ENCODE results near the gene ATP10A.

Gene ATP10A

DNA sequence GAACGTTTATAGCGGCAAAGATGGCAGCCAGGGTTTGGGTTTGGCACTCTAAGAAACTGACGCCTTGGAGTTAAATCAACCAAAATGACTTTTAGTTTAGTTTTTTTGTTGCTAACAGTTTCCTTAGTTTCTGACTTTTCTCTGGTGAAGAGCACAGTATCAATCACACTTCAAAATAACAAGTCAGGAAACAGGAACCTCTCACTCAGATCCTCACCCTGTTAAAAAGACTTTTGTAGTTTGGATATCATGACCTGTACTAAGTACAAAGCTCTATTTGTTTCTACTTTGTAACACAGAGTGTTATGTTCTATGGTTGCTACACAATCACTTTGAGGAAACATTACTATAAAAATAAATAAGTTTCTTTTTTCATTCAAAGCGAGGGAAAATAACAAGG is 51.1 kb downstream of the ATP10A start:
- TF ChIP-seq, protein P1, sequence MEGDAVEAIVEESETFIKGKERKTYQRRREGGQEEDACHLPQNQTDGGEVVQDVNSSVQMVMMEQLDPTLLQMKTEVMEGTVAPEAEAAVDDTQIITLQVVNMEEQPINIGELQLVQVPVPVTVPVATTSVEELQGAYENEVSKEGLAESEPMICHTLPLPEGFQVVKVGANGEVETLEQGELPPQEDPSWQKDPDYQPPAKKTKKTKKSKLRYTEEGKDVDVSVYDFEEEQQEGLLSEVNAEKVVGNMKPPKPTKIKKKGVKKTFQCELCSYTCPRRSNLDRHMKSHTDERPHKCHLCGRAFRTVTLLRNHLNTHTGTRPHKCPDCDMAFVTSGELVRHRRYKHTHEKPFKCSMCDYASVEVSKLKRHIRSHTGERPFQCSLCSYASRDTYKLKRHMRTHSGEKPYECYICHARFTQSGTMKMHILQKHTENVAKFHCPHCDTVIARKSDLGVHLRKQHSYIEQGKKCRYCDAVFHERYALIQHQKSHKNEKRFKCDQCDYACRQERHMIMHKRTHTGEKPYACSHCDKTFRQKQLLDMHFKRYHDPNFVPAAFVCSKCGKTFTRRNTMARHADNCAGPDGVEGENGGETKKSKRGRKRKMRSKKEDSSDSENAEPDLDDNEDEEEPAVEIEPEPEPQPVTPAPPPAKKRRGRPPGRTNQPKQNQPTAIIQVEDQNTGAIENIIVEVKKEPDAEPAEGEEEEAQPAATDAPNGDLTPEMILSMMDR (conservative IDR thresholded peaks at IDR 0.05; ENCODE audit: low read length): no peak
- no peak for DNase-seq (ENCODE audit: low read depth)

DNA sequence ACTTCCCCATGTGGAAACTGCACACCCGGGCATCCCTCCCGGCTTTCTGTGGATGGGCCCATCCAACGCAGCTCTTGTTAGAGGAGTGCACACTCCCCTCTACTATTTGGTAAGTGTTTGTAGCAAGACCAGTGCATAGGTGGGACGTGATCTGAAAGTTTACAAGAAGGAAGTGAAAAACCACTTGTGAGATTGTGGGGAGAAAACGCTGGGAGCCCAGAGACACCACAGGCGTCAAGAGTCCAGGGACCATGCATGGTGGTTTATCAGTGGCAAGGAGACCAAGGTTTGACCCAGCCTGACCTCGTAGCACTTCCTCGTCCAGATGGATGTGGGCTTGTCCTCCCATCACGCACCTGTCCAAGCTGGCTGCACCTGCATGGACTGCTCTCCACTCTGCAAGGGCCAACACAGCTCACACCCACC is 51.6 kb downstream of the ATP10A start:
- TF ChIP-seq, protein P1 (conservative IDR thresholded peaks at IDR 0.05; ENCODE audit: low read length): no peak
- H3K4me3 ChIP-seq (ENCODE audit: low read length): no peak overlapping the region
- DNase-seq (ENCODE audit: low read depth): no peak

More for the DNA sequence above, 51.1 kb downstream of the ATP10A start:
- no peak overlapping the region for H3K4me3 ChIP-seq (ENCODE audit: low read length)

DNA sequence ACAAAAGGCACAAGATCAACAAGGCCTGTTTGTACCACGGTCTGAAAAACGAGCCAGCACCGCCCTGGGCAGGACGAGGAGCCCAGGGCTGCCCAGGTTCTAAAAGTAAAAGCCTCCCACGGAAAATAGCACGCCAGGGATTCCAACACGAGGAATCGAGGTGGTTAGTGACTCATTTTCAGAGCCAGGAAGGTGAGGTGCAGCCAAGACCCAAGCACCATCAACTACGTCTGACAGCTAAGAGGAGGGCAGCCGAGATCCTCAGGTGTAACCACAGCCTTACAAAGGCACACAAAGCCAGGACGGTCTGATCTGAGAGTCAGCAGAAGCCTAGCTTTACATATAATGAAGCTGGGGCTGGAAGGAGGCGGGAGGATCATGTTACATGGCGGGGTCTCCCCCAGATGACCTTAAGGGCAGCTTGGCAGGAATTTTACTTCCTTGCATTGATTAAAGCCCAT is 52.5 kb downstream of the ATP10A start:
- TF ChIP-seq, protein P1 (conservative IDR thresholded peaks at IDR 0.05; ENCODE audit: low read length): no peak
- H3K4me3 ChIP-seq (ENCODE audit: low read length): no peak overlapping the region
- DNase-seq (ENCODE audit: low read depth): no peak

DNA sequence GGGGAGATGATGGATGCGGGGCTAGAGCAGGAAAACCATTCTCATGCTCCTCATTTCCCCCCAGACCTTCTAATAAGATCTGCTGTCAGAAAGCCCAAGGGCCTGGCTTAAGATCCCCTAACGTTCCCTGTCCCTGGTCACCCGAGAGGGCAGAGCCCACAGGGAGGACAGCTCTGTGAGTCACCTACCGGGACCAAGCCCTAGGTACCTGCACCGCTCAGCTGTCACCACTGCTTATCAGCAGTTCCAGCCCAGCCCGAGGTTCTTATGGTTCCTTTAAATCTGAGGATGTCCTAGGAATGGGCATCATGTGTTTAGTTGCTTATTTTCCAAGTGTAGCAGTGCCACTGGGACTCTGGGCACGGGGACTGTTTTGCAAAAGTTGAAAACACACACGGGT is 53.0 kb downstream of the ATP10A start:
- no peak for DNase-seq (ENCODE audit: low read depth)
- no peak overlapping the region for H3K4me3 ChIP-seq (ENCODE audit: low read length)
- TF ChIP-seq, protein P1 (conservative IDR thresholded peaks at IDR 0.05; ENCODE audit: low read length): no peak

DNA sequence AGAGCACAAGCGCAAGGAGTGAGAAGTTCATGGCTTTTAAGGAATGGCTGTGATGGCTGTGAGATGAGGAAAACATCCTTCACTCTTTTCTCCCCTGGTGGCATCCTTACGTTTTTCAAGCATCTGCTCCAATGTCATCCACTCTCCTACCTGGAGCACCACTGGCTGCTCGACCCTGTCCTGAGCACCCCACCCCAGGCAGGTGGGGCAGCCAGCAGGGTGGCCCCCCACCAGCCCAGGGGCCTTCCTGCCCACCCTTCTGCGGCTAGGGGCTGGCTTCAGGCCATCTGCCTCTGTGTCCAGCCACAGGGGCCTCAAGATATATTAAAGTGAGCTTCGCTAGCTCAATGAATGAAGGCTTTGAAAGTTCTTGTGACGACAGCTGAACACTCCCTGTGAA is 56.1 kb downstream of the ATP10A start:
- TF ChIP-seq, protein P1 (conservative IDR thresholded peaks at IDR 0.05; ENCODE audit: low read length): no peak
- no peak overlapping the region for H3K4me3 ChIP-seq (ENCODE audit: low read length)
- no peak for DNase-seq (ENCODE audit: low read depth)

DNA sequence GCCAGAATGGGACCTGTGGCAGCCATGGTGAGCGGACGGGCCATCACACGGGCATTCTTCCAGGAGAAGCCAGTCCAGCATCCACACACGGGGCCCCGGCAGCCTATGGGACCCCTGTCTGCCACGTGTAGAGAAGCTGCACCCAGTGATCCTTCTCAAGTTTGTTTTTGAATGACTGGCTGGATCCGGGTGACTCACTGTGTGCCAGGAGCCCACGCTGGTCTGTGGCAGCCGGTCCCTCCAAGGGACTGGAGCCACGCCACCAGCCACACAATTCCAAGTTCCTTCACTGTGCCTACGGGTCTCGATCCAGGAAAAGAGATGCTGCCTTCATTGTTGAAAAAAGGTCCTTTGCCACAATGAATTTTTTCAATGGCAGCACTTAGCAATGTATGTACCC is 58.1 kb downstream of the ATP10A start:
- no peak overlapping the region for H3K4me3 ChIP-seq (ENCODE audit: low read length)
- TF ChIP-seq, protein P1 (conservative IDR thresholded peaks at IDR 0.05; ENCODE audit: low read length): no peak
- DNase-seq (ENCODE audit: low read depth): peak; percentile 48

DNA sequence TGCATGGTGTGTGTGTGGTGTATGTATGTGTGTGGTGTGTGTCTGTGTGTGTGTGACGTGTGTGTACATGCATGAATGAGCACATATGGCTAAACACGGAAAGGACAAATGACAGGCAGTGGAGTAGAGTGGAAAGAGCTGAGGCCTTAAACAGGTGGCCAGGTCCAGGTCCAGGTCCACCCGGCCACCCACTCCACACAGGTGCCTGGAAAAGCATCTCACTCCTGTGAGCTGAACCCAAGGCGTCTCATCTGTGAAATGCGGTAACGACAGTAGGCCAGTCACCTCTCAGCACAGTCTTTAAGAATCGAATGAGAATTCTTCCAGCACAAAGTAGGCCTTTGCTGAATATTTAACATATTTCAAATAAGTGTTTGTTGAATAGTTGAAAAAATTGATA is 58.7 kb downstream of the ATP10A start:
- TF ChIP-seq, protein P1 (conservative IDR thresholded peaks at IDR 0.05; ENCODE audit: low read length): no peak
- DNase-seq (ENCODE audit: low read depth): no peak
- no peak overlapping the region for H3K4me3 ChIP-seq (ENCODE audit: low read length)

All from AG10803 (cell line).